GM18517 (cell line): ENCODE data around the gene MORC2.

ENCODE experiments used
- ATAC-seq: cut with Tn5 transposase; IDR thresholded peaks from one replicate; pipeline ENCODE4 v1.9.1; 2021; ENCODE audit warnings: mild to moderate bottlenecking, moderate library complexity; ENCODE audit not compliant: unreplicated experiment

MORC2 gene

DNA sequence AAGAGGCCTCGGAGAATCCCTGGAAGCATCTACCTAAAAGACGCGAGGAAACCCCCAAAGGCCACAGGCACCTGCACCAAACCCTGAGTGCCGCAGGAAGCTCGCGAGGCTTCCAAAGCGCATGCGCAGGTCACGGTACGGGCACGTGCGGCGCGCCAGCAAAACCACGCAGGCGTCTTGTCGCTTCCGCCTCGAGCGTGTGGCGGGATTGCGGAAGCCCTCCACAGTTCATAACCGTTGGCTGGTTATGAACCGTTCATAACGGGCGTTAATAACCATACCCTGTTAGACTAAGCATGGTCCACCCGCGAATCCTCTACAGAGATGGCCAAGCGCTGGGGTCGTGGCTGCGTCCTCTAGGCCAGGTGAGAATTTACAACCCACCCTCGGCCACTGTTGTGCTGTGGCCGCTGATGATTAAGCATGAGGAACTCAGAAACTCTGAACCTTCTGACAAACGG lies 46.4 kb downstream of the MORC2 start:
- no peak for ATAC-seq

DNA sequence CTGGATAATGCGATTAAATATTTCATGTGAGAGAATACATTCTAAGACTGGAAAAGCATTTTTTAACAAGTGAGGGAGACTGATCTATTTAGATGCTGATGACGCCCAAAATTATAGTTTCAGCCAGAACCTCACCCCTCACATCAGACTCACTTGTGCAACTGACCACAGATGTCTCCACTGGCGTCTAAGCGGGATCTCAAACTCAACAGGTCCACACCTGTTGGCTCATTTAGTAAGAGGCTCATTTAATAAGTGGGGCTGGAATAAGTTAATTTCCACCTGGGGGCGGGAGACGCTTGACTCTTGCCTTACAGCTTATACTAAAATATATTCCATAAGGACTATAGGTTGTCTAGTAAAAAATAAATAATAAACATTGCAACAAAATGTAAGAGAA lies 47.5 kb downstream of the MORC2 start:
- no peak for ATAC-seq

DNA sequence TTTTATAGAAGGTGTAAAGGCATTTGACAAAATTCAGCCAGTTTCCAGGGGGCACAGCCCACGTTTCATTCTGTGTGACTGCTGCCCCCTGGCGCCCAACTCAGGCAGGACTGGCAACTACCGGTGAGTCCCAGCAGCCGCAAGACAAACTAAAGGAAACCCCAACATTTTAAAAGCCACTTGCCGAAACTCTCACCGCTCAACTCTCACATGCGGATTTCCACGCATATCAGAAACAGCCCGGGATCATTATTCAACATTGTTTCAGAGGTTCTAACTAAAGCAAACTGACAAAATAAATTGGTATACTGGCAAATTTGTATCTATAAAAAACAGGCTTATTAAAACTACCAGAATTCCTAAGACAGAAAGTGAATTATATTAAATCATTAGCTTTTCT lies 48.2 kb downstream of the MORC2 start:
- no peak for ATAC-seq

DNA sequence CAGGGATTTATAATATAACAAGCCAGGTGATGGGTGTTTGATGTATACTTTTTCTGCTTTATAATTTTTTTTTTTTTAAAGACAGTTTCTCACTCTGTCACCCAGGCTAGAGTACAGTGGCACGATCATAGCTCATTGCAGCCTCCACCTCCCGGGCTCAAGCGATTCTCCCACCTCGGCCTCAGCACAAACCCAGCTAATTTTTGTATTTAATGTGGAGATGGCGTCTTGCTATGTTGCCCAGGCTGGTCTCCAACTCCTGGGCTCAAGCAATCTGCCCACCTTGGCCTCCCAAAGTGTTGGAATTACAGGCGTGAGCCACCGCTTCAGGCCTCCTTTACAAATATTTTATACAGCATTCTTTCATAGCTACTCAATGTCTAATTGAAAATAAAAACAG lies 48.6 kb downstream of the MORC2 start:
- ATAC-seq: no peak

DNA sequence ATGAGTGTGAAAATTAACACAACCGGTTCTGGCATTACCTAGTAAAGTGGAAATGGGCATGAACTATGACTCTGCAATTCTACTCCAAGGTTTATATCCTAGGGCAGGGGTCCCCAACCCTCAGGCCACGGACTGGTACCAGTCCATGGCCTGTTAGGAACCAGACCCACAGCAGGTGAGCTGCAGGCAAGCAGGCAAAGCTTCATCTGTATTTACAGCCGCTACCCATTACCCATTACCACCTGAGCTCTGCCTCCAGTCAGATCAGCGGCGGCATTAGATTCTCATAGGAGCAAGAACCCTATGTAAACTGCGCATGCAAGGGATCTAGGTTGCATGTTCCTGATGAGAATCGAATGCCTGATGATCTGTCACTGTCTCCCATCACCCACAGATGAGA lies 49.8 kb downstream of the MORC2 start:
- ATAC-seq: no peak

DNA sequence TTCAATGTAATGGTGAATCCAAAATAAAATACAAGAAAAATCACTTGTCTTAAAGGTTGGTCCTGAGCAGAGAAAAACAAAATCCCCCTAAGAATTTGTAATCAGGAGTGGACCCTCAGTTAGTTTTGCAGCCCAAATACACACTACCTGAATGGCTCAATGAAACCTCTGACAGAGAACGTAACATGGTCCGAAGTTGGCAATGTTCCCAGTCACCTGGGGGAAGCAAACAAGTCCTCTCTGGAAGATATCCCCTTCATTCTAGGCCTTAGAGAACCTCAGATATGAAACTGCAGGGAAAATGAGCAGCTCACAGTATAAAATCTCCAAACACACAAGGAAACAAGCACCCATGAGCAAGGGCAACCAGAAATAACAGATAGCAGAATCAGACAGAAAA lies 58.2 kb downstream of the MORC2 start:
- ATAC-seq: no peak

DNA sequence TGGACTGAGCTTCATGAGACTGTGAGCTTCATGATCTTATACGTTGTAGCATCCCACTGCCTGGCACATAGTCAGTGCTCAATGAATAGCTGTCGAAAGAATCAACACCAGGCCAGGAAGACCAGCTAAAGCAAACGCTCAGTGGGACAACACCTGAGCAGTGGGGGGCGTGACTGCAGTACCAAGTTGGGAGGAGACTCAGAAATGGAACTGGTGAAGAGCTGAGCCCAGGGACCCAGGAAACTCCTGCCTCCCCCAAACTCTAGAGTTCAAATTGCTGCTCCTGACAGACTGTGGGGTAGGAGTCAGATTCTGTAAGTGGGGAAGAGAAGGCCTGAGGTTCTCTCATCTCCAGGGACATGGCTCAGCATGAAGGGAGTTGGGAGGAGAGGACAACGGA lies 59.3 kb downstream of the MORC2 start:
- ATAC-seq: no peak

DNA sequence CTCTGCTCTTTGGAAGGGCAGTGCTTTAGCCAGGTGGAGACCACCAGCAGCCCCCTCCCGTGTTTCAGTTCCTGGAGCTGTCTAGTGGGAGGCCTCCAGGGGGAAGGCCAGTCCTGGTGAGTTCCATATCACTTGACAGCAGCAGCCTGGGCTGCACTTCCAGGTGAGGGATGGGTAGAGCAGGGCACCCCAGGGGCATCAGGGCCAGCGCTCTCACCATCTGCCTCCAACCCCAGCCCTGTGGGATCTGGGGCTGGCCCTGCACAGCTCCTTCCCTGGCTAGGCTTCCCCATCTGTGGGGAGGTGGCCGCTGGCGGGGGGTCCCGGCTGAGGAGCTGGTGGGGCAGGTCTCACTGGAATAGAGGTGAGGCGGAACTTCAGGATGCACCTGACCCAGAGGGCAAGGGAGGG lies 60.5 kb downstream of the MORC2 start:
- ATAC-seq: no peak

DNA sequence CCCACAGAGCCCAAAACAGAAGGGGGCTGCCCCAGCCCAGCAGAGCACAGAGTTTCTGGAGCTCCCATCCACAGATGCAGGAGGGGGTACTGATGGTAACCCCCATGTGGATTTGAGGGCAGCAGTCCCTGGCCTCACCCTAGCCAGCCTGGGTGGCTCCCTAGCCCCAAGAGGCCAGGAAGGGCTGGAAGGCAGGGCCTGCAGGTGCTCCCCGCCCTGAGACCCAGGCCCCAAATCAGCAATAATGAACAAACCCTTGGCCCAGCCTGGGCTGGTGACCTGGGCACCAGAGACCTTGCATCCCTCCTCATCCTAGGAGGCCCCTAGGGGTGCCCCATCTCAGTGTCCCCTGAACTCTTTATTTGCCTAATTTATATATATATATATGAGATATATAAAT lies 61.6 kb downstream of the MORC2 start:
- no peak for ATAC-seq

DNA sequence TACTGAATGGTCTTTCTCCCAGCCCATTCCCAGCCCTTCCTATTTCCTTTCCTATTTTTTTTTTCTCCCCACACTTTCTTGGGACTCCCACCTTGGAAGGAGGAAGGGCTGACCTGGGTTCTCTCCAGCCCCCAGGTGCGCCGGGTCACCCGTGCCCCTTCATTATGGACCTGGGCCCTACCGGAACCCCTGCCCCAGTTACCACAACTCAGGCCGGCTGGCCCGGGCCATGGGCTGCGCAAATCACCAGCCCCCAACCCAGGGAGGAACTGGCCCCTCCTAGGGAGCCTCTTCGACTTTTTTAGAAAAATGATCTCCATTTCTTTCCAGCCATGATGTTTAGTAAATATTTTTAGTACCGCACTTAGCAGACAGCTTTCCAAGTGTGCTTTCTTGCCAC lies 62.2 kb downstream of the MORC2 start:
- ATAC-seq: no peak

DNA sequence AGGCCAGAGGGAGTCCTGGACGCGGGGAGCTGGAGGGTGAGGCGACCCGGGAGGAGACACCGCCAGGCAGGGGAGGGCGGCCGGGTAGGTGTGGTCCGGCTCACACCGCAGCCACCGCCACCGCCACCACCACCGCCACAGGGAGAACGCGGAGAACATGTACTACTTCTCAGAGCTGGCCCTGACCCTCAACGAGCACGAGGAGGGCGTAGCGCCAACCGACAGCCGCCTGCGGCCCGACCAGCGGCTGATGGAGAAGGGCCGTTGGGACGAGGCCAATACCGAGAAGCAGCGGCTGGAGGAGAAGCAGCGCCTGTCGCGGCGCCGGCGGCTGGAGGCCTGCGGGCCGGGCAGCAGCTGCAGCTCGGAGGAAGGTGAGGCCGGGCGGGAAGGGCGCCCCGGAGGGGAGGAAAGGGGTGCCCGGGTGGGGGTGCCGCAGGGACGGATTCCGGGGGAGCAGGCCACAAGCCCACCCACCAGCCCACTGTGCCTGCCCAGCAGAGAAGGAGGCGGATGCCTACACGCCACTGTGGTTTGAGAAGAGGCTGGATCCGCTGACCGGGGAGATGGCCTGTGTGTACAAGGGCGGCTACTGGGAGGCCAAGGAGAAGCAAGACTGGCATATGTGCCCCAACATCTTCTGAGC lies 62.8 kb downstream of the MORC2 start:
- ATAC-seq: no peak

DNA sequence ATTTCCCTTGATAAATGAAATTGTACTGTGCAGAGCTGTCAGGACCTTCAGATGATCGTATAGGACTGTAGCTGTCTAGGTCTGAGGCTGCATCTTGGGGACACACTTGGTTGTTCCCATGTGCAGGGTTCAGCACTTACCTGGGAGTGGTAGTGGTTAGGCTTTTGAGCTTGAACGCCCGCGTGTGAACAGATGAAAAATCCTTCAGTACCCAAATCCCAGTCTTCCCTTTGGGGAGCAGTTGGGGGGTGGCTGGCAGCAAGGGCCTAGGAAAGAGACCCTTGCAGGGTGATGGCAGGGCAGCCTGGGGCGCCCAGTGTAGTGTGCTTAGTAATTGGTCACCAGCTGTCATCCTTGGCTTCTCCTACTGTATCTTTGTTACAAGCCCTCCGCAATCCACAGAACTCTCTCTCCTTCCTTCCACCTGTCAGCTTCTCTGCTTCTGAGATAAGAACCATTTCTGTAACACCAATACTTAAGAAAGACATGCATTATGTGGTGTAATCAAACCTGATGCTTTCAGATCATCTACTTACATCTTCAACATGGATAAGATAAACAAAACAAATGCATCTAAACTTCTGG lies 64.6 kb downstream of the MORC2 start:
- no peak for ATAC-seq

DNA sequence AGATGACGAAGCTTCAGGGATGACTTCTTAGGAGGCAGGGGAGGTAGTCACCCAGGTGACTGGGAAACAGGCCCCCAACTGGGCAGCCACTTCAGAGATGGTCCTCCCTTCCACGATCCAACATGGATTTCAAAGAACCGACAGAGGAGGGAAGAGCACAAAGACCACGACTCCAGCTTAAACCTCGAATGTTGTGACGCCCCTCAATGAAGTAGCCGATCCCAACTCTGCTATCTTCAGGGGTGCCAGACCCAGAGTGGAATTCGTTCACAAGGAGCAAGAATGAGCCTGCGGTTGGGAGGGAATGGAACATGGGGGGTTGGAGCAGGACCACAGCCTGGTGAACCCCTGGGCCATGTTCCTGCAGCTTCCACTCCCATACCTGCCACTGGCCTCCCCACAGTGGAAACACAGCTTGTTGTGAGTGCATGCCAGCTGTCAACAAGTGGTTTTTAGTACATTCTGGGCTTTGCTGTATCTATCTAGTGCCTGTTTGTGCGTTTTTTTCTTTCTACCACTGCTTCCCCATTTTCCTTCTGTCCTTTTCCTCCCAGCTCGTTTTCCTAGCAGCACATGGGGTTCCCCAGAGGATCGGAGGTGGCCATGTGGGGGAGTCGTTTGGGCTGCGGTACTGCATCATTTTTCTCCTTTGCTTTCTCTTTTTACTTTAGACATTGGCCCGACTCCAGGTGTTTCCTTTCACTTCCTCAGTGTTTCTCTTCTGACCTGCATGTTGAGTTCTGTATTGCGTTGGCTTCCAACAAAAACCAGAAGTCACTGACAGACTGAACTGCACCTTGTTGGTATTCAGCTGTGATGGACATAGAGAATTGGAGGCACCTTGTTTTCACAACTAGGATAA lies 65.8 kb downstream of the MORC2 start:
- ATAC-seq: no peak

DNA sequence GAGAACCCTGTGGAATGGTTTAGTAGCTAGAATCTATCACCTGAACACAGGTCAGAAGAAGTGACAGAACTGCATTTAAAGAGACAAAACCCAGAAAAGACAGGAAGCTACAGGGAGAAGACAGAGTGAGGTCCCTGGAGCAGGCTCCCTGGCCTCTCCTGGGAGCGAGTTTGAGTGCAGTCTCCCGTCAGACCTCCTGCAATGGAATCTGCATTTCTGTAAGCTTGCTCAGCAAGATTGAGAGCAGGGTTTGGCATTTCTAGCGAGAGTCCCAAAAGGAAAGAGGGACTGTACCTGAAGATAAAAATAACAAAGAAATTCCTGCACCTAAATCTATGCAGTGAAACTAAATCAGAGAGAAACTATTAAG lies 74.2 kb downstream of the MORC2 start:
- no peak for ATAC-seq

DNA sequence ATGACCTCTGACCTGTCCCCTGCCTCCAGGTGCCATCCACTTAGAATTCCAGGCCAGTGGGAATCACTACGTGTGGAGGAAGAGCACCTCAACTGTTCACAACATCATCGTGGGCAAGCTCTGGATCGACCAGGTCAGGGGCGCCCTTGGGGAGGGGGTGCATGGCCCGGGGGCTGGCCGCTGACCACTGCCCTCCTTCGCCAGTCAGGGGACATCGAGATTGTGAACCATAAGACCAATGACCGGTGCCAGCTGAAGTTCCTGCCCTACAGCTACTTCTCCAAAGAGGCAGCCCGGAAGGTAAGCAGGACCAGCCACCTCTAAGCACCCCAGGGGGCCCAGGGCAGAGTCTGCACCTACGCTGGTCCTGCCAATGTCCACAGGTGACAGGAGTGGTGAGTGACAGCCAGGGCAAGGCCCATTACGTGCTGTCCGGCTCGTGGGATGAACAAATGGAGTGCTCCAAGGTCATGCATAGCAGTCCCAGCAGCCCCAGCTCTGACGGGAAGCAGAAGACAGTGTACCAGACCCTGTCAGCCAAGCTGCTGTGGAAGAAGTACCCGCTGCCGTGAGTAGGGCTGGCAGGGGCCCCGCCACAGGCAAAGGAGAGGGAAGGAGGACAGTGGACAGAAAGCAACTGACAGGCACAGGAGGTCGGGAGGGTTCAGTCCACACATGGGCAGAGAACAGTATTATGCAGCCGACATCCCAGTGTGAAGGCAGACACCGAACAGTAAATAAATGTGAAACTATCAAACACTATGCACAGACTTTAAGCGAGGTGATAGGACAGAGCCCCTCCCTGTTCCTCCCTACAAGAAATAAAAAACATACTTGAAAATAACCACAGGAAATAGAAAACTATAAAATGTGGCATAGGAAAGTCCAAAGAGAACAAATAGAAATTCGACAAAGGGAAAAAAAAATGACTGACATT lies 74.9 kb downstream of the MORC2 start:
- ATAC-seq: no peak

DNA sequence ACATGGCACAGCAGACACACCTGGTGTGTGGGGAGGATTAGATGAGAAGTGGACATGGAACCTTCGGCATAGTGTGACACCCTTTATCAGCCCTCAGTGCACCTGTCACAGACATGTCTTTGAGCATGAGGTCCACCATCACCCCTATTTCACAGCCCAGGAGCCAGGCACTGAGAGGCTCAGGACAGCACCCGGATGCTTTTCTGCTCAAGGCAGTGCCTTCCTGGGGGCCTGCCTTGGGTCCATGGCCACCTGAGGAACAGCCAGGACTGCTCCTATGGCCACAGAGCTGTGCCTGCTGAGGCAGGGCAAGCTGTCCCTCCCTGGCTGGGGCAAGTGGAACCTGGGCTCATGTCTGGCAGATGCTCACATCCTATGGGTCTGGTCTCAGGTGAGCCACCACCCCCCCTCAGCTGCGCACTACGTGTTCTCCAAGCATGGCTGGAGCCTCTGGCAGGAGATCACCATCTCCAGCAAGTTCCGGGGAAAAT lies 75.8 kb downstream of the MORC2 start:
- no peak for ATAC-seq

DNA sequence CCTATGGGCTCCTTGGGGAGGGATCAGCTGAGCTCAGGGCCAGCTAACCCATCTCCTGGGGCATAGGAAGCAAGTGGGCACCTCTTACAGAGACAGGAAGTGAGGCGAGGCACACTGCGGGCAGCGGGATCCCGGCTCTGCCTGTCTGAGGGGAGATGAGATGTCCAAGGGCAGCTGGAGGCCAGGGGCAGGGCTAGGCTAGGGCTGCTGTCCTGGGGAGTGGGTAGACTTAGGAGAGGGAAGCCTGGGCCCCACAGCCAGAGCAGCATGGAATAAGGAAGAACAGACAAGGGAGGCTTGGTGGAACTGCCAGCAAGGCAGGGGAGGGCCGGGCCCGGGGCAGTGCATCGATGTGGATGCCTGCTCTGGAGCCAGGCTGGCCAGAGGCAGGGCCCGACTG lies 76.3 kb downstream of the MORC2 start:
- ATAC-seq: no peak

DNA sequence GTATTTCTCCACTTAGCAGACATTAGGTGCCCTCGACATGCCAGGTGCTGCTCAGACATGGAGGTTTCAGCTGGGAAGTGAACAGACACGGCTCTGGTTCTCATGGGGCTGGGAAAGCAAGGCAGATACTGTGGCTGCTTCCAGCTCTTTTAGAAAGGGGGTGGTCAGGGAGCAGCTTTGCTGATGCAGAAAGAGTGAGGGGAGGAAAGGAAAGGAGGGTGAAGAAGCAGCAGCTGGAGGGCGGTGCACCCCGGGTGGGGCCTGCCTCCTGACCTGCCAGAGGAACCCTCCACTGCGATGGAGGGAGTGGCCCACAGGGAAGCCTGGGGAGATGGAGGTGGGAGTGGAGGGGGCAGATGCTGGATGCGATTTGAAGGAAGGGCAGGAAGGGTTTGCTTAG lies 76.8 kb downstream of the MORC2 start:
- ATAC-seq: no peak

DNA sequence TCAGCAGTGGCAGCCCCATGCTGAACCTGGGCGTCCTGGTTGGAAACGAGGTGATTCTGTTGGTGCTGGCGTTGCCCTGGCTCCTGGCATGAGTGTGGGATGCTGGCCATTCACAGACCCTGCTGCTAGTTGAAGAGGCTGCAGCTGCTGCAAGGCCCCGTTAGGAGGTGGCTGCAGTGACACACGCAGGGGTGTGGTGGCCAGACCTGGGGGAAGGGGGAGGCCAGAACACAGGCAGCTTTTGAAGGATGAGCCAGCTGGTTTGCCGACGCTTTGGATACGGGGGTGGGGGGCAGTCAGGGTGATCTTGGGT lies 77.2 kb downstream of the MORC2 start:
- no peak for ATAC-seq

DNA sequence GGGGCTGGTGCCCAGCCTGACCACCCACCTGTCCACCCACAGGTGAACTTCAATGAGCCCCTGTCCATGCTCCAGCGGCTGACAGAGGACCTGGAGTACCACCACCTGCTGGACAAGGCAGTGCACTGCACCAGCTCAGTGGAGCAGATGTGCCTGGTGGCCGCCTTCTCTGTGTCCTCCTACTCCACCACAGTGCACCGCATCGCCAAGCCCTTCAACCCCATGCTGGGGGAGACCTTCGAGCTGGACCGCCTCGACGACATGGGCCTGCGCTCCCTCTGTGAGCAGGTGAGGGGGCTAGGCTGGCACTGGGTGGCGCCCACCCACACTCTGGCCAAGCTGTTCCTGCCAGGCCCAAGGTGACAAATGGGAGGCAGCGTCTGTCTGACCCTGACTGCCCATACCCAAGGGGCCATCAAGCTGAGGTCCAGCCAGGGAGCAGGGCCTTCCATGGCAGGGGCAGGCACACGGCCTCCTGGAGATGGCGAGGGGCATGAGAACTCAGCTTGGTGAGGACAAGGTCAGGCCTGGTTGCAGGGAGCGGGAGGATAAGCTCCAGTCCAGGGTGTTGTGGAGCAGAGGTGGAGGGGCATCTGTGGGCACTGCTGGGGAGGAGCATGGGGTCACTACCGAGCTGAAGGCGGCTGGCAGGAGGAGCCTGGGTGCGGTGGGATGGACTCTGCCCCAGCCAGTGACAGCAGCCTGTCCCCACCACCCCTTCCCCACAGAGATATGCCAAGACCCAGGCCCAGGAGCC lies 77.7 kb downstream of the MORC2 start:
- no peak for ATAC-seq
